ENCODE results near the gene TATDN2. TPM values are rescaled to one million over a fixed set of nuclear protein-coding genes. Genes with fewer than 3 reads are reported as not detected.

TATDN2 gene
- total RNA-seq, 2 experiments from 2014 or later = 22.0 to 57.5 TPM

DNA sequence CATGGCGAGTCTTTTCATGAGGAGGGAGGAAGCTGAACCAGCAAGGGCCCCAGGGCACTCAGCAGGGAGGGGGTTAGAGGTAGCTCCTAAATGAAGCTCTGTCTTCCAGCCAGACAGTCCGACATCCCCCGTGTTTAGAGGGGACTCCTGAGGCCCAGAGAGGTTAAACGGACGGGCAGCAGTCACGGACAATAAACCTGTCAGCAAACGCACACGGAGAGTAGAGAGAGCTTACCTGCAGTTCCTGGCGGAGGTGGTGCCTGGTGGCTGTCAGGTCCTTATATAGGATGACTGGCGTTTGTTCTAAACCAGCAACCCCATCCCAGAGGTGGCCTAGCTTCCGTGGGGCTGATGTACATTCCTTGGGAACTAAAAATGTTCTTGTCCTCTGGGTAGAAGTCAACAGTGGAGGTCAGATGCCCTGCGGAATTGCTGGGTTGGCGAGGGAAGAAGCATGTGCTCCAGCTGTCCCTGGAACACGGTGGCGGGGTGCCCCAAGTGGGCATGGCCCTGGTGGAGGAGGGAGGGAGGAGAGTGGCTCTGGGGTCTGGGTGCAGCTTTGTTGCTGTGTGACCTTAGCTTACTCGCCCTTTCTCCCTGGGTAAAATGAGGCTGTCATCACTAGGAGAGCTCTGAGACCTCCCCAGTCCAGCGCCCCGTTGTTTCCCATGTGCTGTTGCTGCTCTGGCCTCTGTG is 42.4 kb downstream of the TATDN2 start:
- Histone ChIP-seq H3K27ac (ENCODE audit: low read depth, low read length, poor library complexity, severe bottlenecking) (no peak overlapping the region), H3K9me3 (ENCODE audit: low read length) (no peaks in the 10 kb centered on the region), H3K36me3 (ENCODE audit: insufficient read depth, low read length) (peaks cover 54% of the 10 kb centered on the region; the same call in 1 of the 2 replicates), H2AFZ (ENCODE audit: low read length) (no peak overlapping the region), H3K79me2 (ENCODE audit: insufficient read depth, low read depth, low read length) (no peaks in the 10 kb centered on the region), H3K4me1 (ENCODE audit: insufficient read depth, low read length, poor library complexity, severe bottlenecking) (no peaks in the 10 kb centered on the region), H3K4me3 (ENCODE audit: low read depth, low read length, poor library complexity, severe bottlenecking) (no peak overlapping the region), H3K9me2 (ENCODE audit: insufficient read depth, low read length) (no peaks in the 10 kb centered on the region), H3K4me2 (ENCODE audit: low read length) (no peak overlapping the region), H4K20me1 (ENCODE audit: insufficient read depth, low read length) (no peaks in the 10 kb centered on the region; the same call in 1 of the 2 replicates)
- intact Hi-C loops (cut with micrococcal nuclease; ENCODE audit: unreplicated experiment) = no loop called here
- CTCF ChIA-PET (ENCODE audit: unreplicated experiment) = no interaction called here
- POLR2A ChIA-PET = no interaction called here
- no peak for TF ChIP-seq EZH2phosphoT487 (IDR thresholded peaks at IDR 0.05; ENCODE audit: borderline replicate concordance, low read depth, low read length)
- no TSS peak for BruUV-seq (replicated peaks)
- DNase-seq (ENCODE audit: low spot score) = no peak

- CTCF ChIA-PET (ENCODE audit: unreplicated experiment) = no interaction called here
- Histone ChIP-seq H3K9me2 (ENCODE audit: insufficient read depth, low read length) (no peaks in the 10 kb centered on the region), H3K27ac (ENCODE audit: low read depth, low read length, poor library complexity, severe bottlenecking) (no peak overlapping the region), H3K36me3 (ENCODE audit: insufficient read depth, low read length) (peaks cover 50% of the 10 kb centered on the region), H3K4me2 (ENCODE audit: low read length) (no peak overlapping the region), H3K79me2 (ENCODE audit: insufficient read depth, low read depth, low read length) (no peaks in the 10 kb centered on the region), H4K20me1 (ENCODE audit: insufficient read depth, low read length) (no peaks in the 10 kb centered on the region; the same call in 1 of the 2 replicates), H3K4me1 (ENCODE audit: insufficient read depth, low read length, poor library complexity, severe bottlenecking) (no peaks in the 10 kb centered on the region), H3K9me3 (ENCODE audit: low read length) (no peaks in the 10 kb centered on the region), H3K4me3 (ENCODE audit: low read depth, low read length, poor library complexity, severe bottlenecking) (no peak overlapping the region), H2AFZ (ENCODE audit: low read length) (no peak overlapping the region)
- no peak for DNase-seq (ENCODE audit: low spot score)
- POLR2A ChIA-PET = no interaction called here
- intact Hi-C loops (cut with micrococcal nuclease; ENCODE audit: unreplicated experiment) = no loop called here
- TF ChIP-seq CTCF (conservative IDR thresholded peaks at IDR 0.05; ENCODE audit: low read length) (no peak), EZH2phosphoT487 (IDR thresholded peaks at IDR 0.05; ENCODE audit: borderline replicate concordance, low read depth, low read length) (no peak)
- no TSS peak for BruUV-seq (replicated peaks)
Measured at GRCh38 chr3:10291641-10292040, 43.4 kb downstream of the TATDN2 start.

- H3K9me3 ChIP-seq (ENCODE audit: low read length) = no peaks in the 10 kb centered on the region
- no peaks in the 10 kb centered on the region for H3K4me1 ChIP-seq (ENCODE audit: insufficient read depth, low read length, poor library complexity, severe bottlenecking)
- intact Hi-C loops (cut with micrococcal nuclease; ENCODE audit: unreplicated experiment) = no loop called here
- POLR2A ChIA-PET = interaction anchor here (0.6 kb wide), 1 partner anchor 121 kb away, joined by 3 read pairs; no protein-coding TSS in a partner anchor
- no peaks in the 10 kb centered on the region for H3K79me2 ChIP-seq (ENCODE audit: insufficient read depth, low read depth, low read length)
- H3K9me2 ChIP-seq (ENCODE audit: insufficient read depth, low read length) = no peaks in the 10 kb centered on the region
- no peak for TF ChIP-seq CTCF (conservative IDR thresholded peaks at IDR 0.05; ENCODE audit: low read length)
- TF ChIP-seq EZH2phosphoT487 (IDR thresholded peaks at IDR 0.05; ENCODE audit: borderline replicate concordance, low read depth, low read length) = no peak
- no TSS peak for BruUV-seq (replicated peaks)
- DNase-seq (ENCODE audit: low spot score) = no peak
- H3K4me3 ChIP-seq (ENCODE audit: low read depth, low read length, poor library complexity, severe bottlenecking) = no peak within 1 kb of the TSS
- CTCF ChIA-PET (ENCODE audit: unreplicated experiment) = no interaction called here
- H3K36me3 ChIP-seq (ENCODE audit: insufficient read depth, low read length) = peaks cover 44% of the 10 kb centered on the region
- H4K20me1 ChIP-seq (ENCODE audit: insufficient read depth, low read length) = no peaks in the 10 kb centered on the region
- no peak within 1 kb of the TSS for H2AFZ ChIP-seq (ENCODE audit: low read length)
- no peak within 1 kb of the TSS for H3K27ac ChIP-seq (ENCODE audit: low read depth, low read length, poor library complexity, severe bottlenecking)
- no peak within 1 kb of the TSS for H3K4me2 ChIP-seq (ENCODE audit: low read length)
Measured at GRCh38 chr3:10292505-10293419, 44.5 kb downstream of the TATDN2 start, which contains the start of gene GHRL. GHRL (minus strand) TSS chr3:10292947; CDS start chr3:10290180, 2,767 bp downstream.
